ENCODE results near the gene CDIPT.
"Not testable (repeated sequence)": the region's sequence is repeated elsewhere in the genome, so short reads cannot be mapped to it uniquely, and the experiment has no call there.

CDIPT gene

GRCh38 chr16:29834079-29834478, 28.9 kb downstream of the CDIPT start:
- no peak overlapping the region for H3K4me3 ChIP-seq (ENCODE audit: low read length, poor library complexity, severe bottlenecking)

GRCh38 chr16:29833219-29833618, 29.8 kb downstream of the CDIPT start:
- not testable (repeated sequence) for H4K20me1 ChIP-seq (ENCODE audit: insufficient read depth, low read length, poor library complexity, severe bottlenecking); H3F3A ChIP-seq (ENCODE audit: low read depth); H2AFZ ChIP-seq (ENCODE audit: low read length); H3K9me2 ChIP-seq (replicated peaks; ENCODE audit: low read depth, low read length); H3K79me2 ChIP-seq (ENCODE audit: insufficient read depth, low read length); H3K4me1 ChIP-seq (ENCODE audit: insufficient read depth, low read length, poor library complexity, severe bottlenecking); H3K4me2 ChIP-seq (ENCODE audit: low read depth, low read length, poor library complexity, severe bottlenecking); H3K9me3 ChIP-seq (ENCODE audit: insufficient read depth, low read depth, low read length); H3K36me3 ChIP-seq (ENCODE audit: insufficient read depth, low read length); H3K4me3 ChIP-seq (ENCODE audit: low read length, poor library complexity, severe bottlenecking); H3K9ac ChIP-seq (ENCODE audit: low read depth, low read length, poor library complexity, severe bottlenecking); H3K27me3 ChIP-seq (ENCODE audit: insufficient read depth, low read length, poor library complexity, severe bottlenecking)

More at GRCh38 chr16:29834079-29834478, 28.9 kb downstream of the CDIPT start:
- no peaks in the 10 kb centered on the region for H3K36me3 ChIP-seq (ENCODE audit: insufficient read depth, low read length)
- H3K27me3 ChIP-seq (ENCODE audit: insufficient read depth, low read length, poor library complexity, severe bottlenecking), result no peaks in the 10 kb centered on the region
- H3K79me2 ChIP-seq (ENCODE audit: insufficient read depth, low read length), result no peaks in the 10 kb centered on the region
- no peaks in the 10 kb centered on the region for H3K4me1 ChIP-seq (ENCODE audit: insufficient read depth, low read length, poor library complexity, severe bottlenecking)
- no peak overlapping the region for H3K9ac ChIP-seq (ENCODE audit: low read depth, low read length, poor library complexity, severe bottlenecking)
- no peak overlapping the region for H3K4me2 ChIP-seq (ENCODE audit: low read depth, low read length, poor library complexity, severe bottlenecking)
- H3K9me3 ChIP-seq (ENCODE audit: insufficient read depth, low read depth, low read length), result no peaks in the 10 kb centered on the region
- no peaks in the 10 kb centered on the region for H3F3A ChIP-seq (ENCODE audit: low read depth)
- no peak overlapping the region for H2AFZ ChIP-seq (ENCODE audit: low read length)
- H4K20me1 ChIP-seq (ENCODE audit: insufficient read depth, low read length, poor library complexity, severe bottlenecking), result no peaks in the 10 kb centered on the region
- no peaks in the 10 kb centered on the region for H3K9me2 ChIP-seq (replicated peaks; ENCODE audit: low read depth, low read length)
- TF ChIP-seq EZH2phosphoT487 (IDR thresholded peaks at IDR 0.05; ENCODE audit: borderline replicate concordance), result no peak
- no peak for TF ChIP-seq CTCF (conservative IDR thresholded peaks at IDR 0.05; ENCODE audit: low read length)

GRCh38 chr16:29831490-29831889, 31.5 kb downstream of the CDIPT start:
- no peak overlapping the region for H3K4me2 ChIP-seq (ENCODE audit: low read depth, low read length, poor library complexity, severe bottlenecking)
- no peaks in the 10 kb centered on the region for H3K27me3 ChIP-seq (ENCODE audit: insufficient read depth, low read length, poor library complexity, severe bottlenecking)
- H3K79me2 ChIP-seq (ENCODE audit: insufficient read depth, low read length), result no peaks in the 10 kb centered on the region

More at GRCh38 chr16:29831490-29831889, 31.5 kb downstream of the CDIPT start:
- Histone ChIP-seq H3K36me3 (ENCODE audit: insufficient read depth, low read length) (no peaks in the 10 kb centered on the region), H3K9me3 (ENCODE audit: insufficient read depth, low read depth, low read length) (no peaks in the 10 kb centered on the region), H2AFZ (ENCODE audit: low read length) (no peak overlapping the region), H3K9me2 (replicated peaks; ENCODE audit: low read depth, low read length) (no peaks in the 10 kb centered on the region), H3K4me3 (ENCODE audit: low read length, poor library complexity, severe bottlenecking) (no peak overlapping the region), H4K20me1 (ENCODE audit: insufficient read depth, low read length, poor library complexity, severe bottlenecking) (no peaks in the 10 kb centered on the region), H3K9ac (ENCODE audit: low read depth, low read length, poor library complexity, severe bottlenecking) (no peak overlapping the region), H3F3A (ENCODE audit: low read depth) (no peaks in the 10 kb centered on the region), H3K4me1 (ENCODE audit: insufficient read depth, low read length, poor library complexity, severe bottlenecking) (no peaks in the 10 kb centered on the region)
- TF ChIP-seq EZH2phosphoT487 (IDR thresholded peaks at IDR 0.05; ENCODE audit: borderline replicate concordance), result no peak
- no peak for TF ChIP-seq CTCF (conservative IDR thresholded peaks at IDR 0.05; ENCODE audit: low read length)
